ENCODE measurements around the gene TMEM107.

The TMEM107 gene

GRCh38 chr17:8151641-8152111 is 24.5 kb downstream of the TMEM107 start:
- H3K4me3 ChIP-seq (ENCODE audit: control insufficient read depth, low read depth, low read length) = peak overlapping the region; percentile 97
- no peak for TF ChIP-seq CTCF (conservative IDR thresholded peaks at IDR 0.05; ENCODE audit: control insufficient read depth, insufficient read depth, low read depth, low read length)
- peak; percentile 84 for DNase-seq (ENCODE audit: low read depth)

- TF ChIP-seq CTCF (conservative IDR thresholded peaks at IDR 0.05; ENCODE audit: control insufficient read depth, insufficient read depth, low read depth, low read length) = no peak
- peak; percentile 91 for DNase-seq (ENCODE audit: low read depth)
- H3K4me3 ChIP-seq (ENCODE audit: control insufficient read depth, low read depth, low read length) = peak overlapping the region; percentile 97
Observed at GRCh38 chr17:8151120-8151640, 25.0 kb downstream of the TMEM107 start.

- no peak for DNase-seq (ENCODE audit: low read depth)
- no peak for TF ChIP-seq CTCF (conservative IDR thresholded peaks at IDR 0.05; ENCODE audit: control insufficient read depth, insufficient read depth, low read depth, low read length)
- peak overlapping the region; percentile 97 for H3K4me3 ChIP-seq (ENCODE audit: control insufficient read depth, low read depth, low read length)
Observed at GRCh38 chr17:8150194-8151119, 25.7 kb downstream of the TMEM107 start.

- no peak overlapping the region for H3K4me3 ChIP-seq (ENCODE audit: control insufficient read depth, low read depth, low read length)
- TF ChIP-seq CTCF (conservative IDR thresholded peaks at IDR 0.05; ENCODE audit: control insufficient read depth, insufficient read depth, low read depth, low read length) = no peak
- DNase-seq (ENCODE audit: low read depth) = no peak
Observed at GRCh38 chr17:8149419-8150193, 26.6 kb downstream of the TMEM107 start.

GRCh38 chr17:8148560-8148959 is 27.6 kb downstream of the TMEM107 start:
- TF ChIP-seq CTCF (conservative IDR thresholded peaks at IDR 0.05; ENCODE audit: control insufficient read depth, insufficient read depth, low read depth, low read length) = no peak
- no peak for DNase-seq (ENCODE audit: low read depth)
- H3K4me3 ChIP-seq (ENCODE audit: control insufficient read depth, low read depth, low read length) = no peak overlapping the region

- no peak for DNase-seq (ENCODE audit: low read depth)
- no peak overlapping the region for H3K4me3 ChIP-seq (ENCODE audit: control insufficient read depth, low read depth, low read length)
- TF ChIP-seq CTCF (conservative IDR thresholded peaks at IDR 0.05; ENCODE audit: control insufficient read depth, insufficient read depth, low read depth, low read length) = no peak
Observed at GRCh38 chr17:8147805-8148404, 28.3 kb downstream of the TMEM107 start.

Measured in fibroblast of mammary gland (primary cell).